Right atrium auricular region (tissue), 2 donors: ENCODE measurements around the gene PRKD2. TPM values are rescaled to one million over a fixed set of nuclear protein-coding genes. Genes with fewer than 3 reads are reported as not detected.

Experiments used
- DNase-seq: peaks from one replicate; pipeline ENCODE4 v3.0.0-alpha.2; 2019; ENCODE audit warnings: low spot score
- H3K27ac ChIP-seq, 2 donors: fragments of 200-600 bp; sonication (generic); 1 replicate in 1 of 2; 2 replicates in 1 of 2; pipeline ENCODE4 v1.5.1; 2016 to 2019
- H3K27me3 ChIP-seq, 2 donors: fragments of 200-600 bp; sonication (generic); one replicate each; pipeline versions ENCODE4 v1.5.1 to v1.6.0; 2017 to 2019
- H3K36me3 ChIP-seq: fragments of 200-600 bp; sonication (generic); one replicate; pipeline ENCODE4 v1.5.1; 2016
- H3K4me1 ChIP-seq, 2 donors: fragments of 200-600 bp; sonication (generic); one replicate each; pipeline versions ENCODE4 v1.5.1 to v1.6.0; 2017 to 2019
- H3K4me3 ChIP-seq, 2 donors: fragments of 200-600 bp; sonication (generic); 1 replicate in 1 of 2; 2 replicates in 1 of 2; pipeline ENCODE4 v1.5.1; 2017 to 2019; ENCODE audit warnings: mild to moderate bottlenecking in 1 of 2, moderate library complexity in 1 of 2
- H3K9me3 ChIP-seq, 2 donors: fragments of 200-600 bp; sonication (generic); one replicate each; pipeline ENCODE4 v1.5.1; 2019
- CTCF ChIP-seq, 2 donors: fragments of 200-600 bp; sonication (generic); IDR thresholded peaks; one replicate each; pipeline ENCODE4 v1.5.1; 2019; ENCODE audit warnings: antibody characterized with exemption in 2 of 2
- total RNA-seq, 2 donors: library from RNA; depleted of rRNA; stranded (reverse); fragments of >200 nt; gene quantifications; one replicate each; pipeline ENCODE4 v1.1.0, GENCODE V29; 2016

PRKD2 gene
- total RNA-seq, 2 donors from 2014 or later = 8.6 to 19.2 TPM

DNA sequence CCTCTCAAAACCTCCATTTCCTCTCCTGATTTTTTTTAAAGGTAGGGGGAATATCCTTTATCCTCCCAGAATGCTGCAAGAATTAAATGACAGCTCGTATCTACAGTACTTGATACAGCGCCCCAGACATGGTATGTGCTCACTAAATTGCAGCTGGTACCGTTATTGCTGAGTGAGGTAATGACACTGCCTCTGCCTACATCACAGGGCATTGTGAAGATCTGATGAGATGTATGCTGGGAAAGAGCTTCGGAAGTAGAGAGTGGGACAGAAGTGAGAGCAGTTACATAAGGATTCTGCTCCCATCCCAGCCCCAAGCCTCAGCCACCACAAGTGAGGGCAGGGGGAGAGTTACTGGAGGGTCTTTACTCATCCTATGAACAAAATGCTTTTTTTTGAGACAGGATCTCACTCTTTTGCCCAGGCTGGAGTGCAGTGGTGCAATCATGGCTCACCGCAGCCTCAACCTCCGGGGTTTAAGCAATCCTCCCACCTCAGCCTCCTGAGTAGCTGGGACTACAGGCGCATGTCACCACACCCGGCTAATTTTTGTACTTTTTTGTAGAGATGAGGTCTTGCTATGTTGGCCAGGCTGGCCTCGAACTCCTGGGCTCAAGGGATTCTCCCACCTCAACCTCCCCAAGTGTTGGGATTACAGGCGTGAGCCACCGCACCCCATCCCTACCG, 27.2 kb upstream of the PRKD2 start:
- H3K27ac ChIP-seq = no peak overlapping the region
- no peak for DNase-seq
- H3K4me3 ChIP-seq = no peak overlapping the region
- H3K4me1 ChIP-seq = peaks cover 0 to 69% of the 10 kb centered on the region in 2 donors
- no peaks in the 10 kb centered on the region for H3K9me3 ChIP-seq
- H3K27me3 ChIP-seq = no peaks in the 10 kb centered on the region
- no peaks in the 10 kb centered on the region for H3K36me3 ChIP-seq
- no peak for TF ChIP-seq CTCF (IDR thresholded peaks at IDR 0.05)

DNA sequence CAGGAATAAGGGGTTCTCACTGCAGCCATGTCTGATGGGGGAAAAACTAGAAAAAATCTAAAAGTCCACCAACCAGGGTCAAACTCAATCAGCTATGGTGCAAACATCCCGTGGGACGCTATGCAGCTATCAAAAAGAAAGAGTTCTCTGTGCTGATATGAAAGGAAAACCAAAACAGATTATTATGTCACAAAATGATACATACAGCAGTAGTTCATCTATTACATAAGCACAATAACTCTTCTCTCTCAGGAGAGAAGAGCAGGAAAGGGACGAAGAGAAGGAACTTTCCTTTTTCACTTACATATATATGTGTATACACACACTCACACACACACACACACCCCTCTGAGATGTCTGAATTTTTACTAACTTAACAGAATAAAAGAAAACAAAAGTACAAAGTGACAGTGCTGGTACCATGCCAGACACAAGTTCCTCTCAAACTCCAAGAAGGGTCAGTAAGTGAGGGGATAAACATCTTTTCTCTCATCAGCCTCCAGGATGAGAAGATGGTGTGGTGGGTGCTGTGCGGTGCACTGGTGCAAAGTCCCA, 26.1 kb upstream of the PRKD2 start:
- Histone ChIP-seq H3K4me1 (peaks cover 0 to 81% of the 10 kb centered on the region in 2 donors), H3K27me3 (no peaks in the 10 kb centered on the region), H3K4me3 (no peak overlapping the region), H3K9me3 (no peaks in the 10 kb centered on the region), H3K36me3 (peaks cover 1% of the 10 kb centered on the region), H3K27ac (no peak overlapping the region)
- no peak for DNase-seq
- no peak for TF ChIP-seq CTCF (IDR thresholded peaks at IDR 0.05)

GRCh38 chr19:46741447-46741846, 24.5 kb upstream of the PRKD2 start:
- peaks cover 6% of the 10 kb centered on the region for H3K36me3 ChIP-seq
- H3K4me1 ChIP-seq = peaks cover 0 to 85% of the 10 kb centered on the region in 2 donors
- H3K4me3 ChIP-seq = no peak overlapping the region
- H3K27ac ChIP-seq = no peak overlapping the region
- no peaks in the 10 kb centered on the region for H3K9me3 ChIP-seq
- no peak for TF ChIP-seq CTCF (IDR thresholded peaks at IDR 0.05)
- H3K27me3 ChIP-seq = no peaks in the 10 kb centered on the region
- DNase-seq = no peak

- H3K27ac ChIP-seq = peak overlapping the region; percentile 82 to 89
- peaks cover 20% of the 10 kb centered on the region for H3K36me3 ChIP-seq
- H3K9me3 ChIP-seq = no peaks in the 10 kb centered on the region
- no peaks in the 10 kb centered on the region for H3K27me3 ChIP-seq
- peaks cover 0 to 84% of the 10 kb centered on the region in 2 donors for H3K4me1 ChIP-seq
- TF ChIP-seq CTCF (IDR thresholded peaks at IDR 0.05) = no peak
- H3K4me3 ChIP-seq = no peak overlapping the region
- DNase-seq = peak; percentile 85
These were observed 22.4 kb upstream of the PRKD2 start for GRCh38 chr19:46739290-46739771.

GRCh38 chr19:46737761-46738171, 20.9 kb upstream of the PRKD2 start:
- DNase-seq = no peak
- H3K36me3 ChIP-seq = peaks cover 35% of the 10 kb centered on the region
- no peaks in the 10 kb centered on the region for H3K27me3 ChIP-seq
- peak overlapping the region; percentile 49 to 82 for H3K27ac ChIP-seq
- no peak for TF ChIP-seq CTCF (IDR thresholded peaks at IDR 0.05)
- H3K4me3 ChIP-seq = no peak overlapping the region
- peaks cover 0 to 72% of the 10 kb centered on the region in 2 donors for H3K4me1 ChIP-seq
- no peaks in the 10 kb centered on the region for H3K9me3 ChIP-seq
